GM23248 (cell line): ENCODE data around the gene NHLRC3.

Source experiments
- EZH2 ChIP-seq: fragments of 200-600 bp; sonication (generic); IDR thresholded peaks from 2 replicates; pipeline ENCODE4 v1.6.1; 2018; ENCODE audit warnings: antibody characterized with exemption, mild to moderate bottlenecking; ENCODE audit not compliant: insufficient read depth, poor library complexity, severe bottlenecking
- EZH2phosphoT487 ChIP-seq: fragments of 200-600 bp; sonication (generic); IDR thresholded peaks from 2 replicates; pipeline ENCODE4 v1.6.1; 2018; ENCODE audit warnings: antibody characterized with exemption, moderate library complexity, mild to moderate bottlenecking, low read depth; ENCODE audit not compliant: insufficient read depth

- no peak for TF ChIP-seq EZH2
- no peak for TF ChIP-seq EZH2phosphoT487
Observed at GRCh38 chr13:39058040-39058439, 19.8 kb downstream of the NHLRC3 start.
